Neutrophil (primary cell): ENCODE results near the gene TRABD2B.

Source experiments
- H3K27ac ChIP-seq: fragments of 200-600 bp; sonication (generic); 2 replicates; pipeline ENCODE4 v1.5.1; 2016; ENCODE audit warnings: mild to moderate bottlenecking, moderate library complexity
- H3K27me3 ChIP-seq: fragments of 200-600 bp; sonication (generic); 2 replicates; pipeline ENCODE4 v1.6.0; 2016; ENCODE audit warnings: mild to moderate bottlenecking
- H3K36me3 ChIP-seq: fragments of 200-600 bp; sonication (generic); 2 replicates; pipeline ENCODE4 v1.5.1; 2017
- H3K4me1 ChIP-seq, 2 experiments: fragments of 200-600 bp in 1 of 2; sonication (generic) in 1 of 2; 1 replicate in 1 of 2; 2 replicates in 1 of 2; pipeline versions ENCODE4 v1.5.1 to v1.6.1; 2013 to 2016; ENCODE audit warnings: low read depth in 1 of 2, low read length in 1 of 2, mild to moderate bottlenecking in 1 of 2, moderate library complexity in 1 of 2; ENCODE audit not compliant: control insufficient read depth in 1 of 2, insufficient read depth in 1 of 2
- H3K4me3 ChIP-seq, 2 experiments: fragments of 200-600 bp in 1 of 2; sonication (generic) in 1 of 2; 1 replicate in 1 of 2; 2 replicates in 1 of 2; pipeline ENCODE4 v1.5.1; 2013 to 2016; ENCODE audit warnings: low read depth in 1 of 2, low read length in 1 of 2, mild to moderate bottlenecking in 1 of 2, moderate library complexity in 1 of 2
- H3K9me3 ChIP-seq: fragments of 200-600 bp; sonication (generic); 2 replicates; pipeline ENCODE4 v1.5.1; 2016
- CTCF ChIP-seq: fragments of 200-600 bp; sonication (generic); IDR thresholded peaks from 2 replicates; pipeline ENCODE4 v1.5.1; 2016; ENCODE audit warnings: antibody characterized with exemption

Gene TRABD2B

GRCh38 chr1:47753808-47754207 lies 243.4 kb downstream of the TRABD2B start:
- Histone ChIP-seq H3K4me1 (no peaks in the 10 kb centered on the region), H3K36me3 (no peaks in the 10 kb centered on the region), H3K27ac (no peak overlapping the region), H3K9me3 (no peaks in the 10 kb centered on the region), H3K27me3 (peaks cover 14% of the 10 kb centered on the region), H3K4me3 (no peak overlapping the region)
- no peak for TF ChIP-seq CTCF

GRCh38 chr1:47752559-47752958 lies 244.6 kb downstream of the TRABD2B start:
- H3K9me3 ChIP-seq: no peaks in the 10 kb centered on the region
- H3K4me1 ChIP-seq: no peaks in the 10 kb centered on the region
- no peak overlapping the region for H3K27ac ChIP-seq
- no peak for TF ChIP-seq CTCF
- peaks cover 15% of the 10 kb centered on the region for H3K27me3 ChIP-seq
- no peak overlapping the region for H3K4me3 ChIP-seq
- H3K36me3 ChIP-seq: no peaks in the 10 kb centered on the region

GRCh38 chr1:47751996-47752451 lies 245.2 kb downstream of the TRABD2B start:
- Histone ChIP-seq H3K4me3 (no peak overlapping the region), H3K4me1 (no peaks in the 10 kb centered on the region), H3K36me3 (no peaks in the 10 kb centered on the region), H3K27ac (no peak overlapping the region), H3K9me3 (no peaks in the 10 kb centered on the region), H3K27me3 (peaks cover 15% of the 10 kb centered on the region)
- TF ChIP-seq CTCF: no peak

GRCh38 chr1:47751193-47751592 lies 246.0 kb downstream of the TRABD2B start:
- no peak for TF ChIP-seq CTCF
- Histone ChIP-seq H3K4me3 (no peak overlapping the region), H3K27me3 (peaks cover 20% of the 10 kb centered on the region), H3K27ac (no peak overlapping the region), H3K9me3 (no peaks in the 10 kb centered on the region), H3K36me3 (no peaks in the 10 kb centered on the region), H3K4me1 (no peaks in the 10 kb centered on the region)

- Histone ChIP-seq H3K4me3 (no peak overlapping the region), H3K27ac (no peak overlapping the region), H3K27me3 (peaks cover 44% of the 10 kb centered on the region), H3K9me3 (no peaks in the 10 kb centered on the region), H3K4me1 (no peaks in the 10 kb centered on the region), H3K36me3 (no peaks in the 10 kb centered on the region)
- no peak for TF ChIP-seq CTCF
These were observed 251.2 kb downstream of the TRABD2B start for GRCh38 chr1:47745715-47746609.
